Liver (tissue), 9 donors: Measurements from ENCODE around the gene COQ9. TPM values are rescaled to one million over a fixed set of nuclear protein-coding genes. Genes with fewer than 3 reads are reported as not detected.

ENCODE experiments used
- DNase-seq: peaks from one replicate; pipeline ENCODE4 v3.0.0-alpha.2; 2017; ENCODE audit warnings: low spot score
- H3K27ac ChIP-seq, 2 donors: one replicate each; pipeline ENCODE4 v1.7.0; 2013; ENCODE audit warnings: inconsistent platforms in 2 of 2, low read length in 2 of 2, control low read depth in 1 of 2, low read depth in 1 of 2, mild to moderate bottlenecking in 1 of 2
- H3K27me3 ChIP-seq, 4 donors: one replicate each; pipeline versions ENCODE4 v1.6.1 to v1.7.0; 2013; ENCODE audit warnings: low read length in 3 of 4, inconsistent platforms in 1 of 4, mild to moderate bottlenecking in 1 of 4, moderate library complexity in 1 of 4; ENCODE audit not compliant: control insufficient read depth in 4 of 4, insufficient read depth in 4 of 4
- H3K36me3 ChIP-seq, 4 donors: one replicate each; pipeline versions ENCODE4 v1.6.1 to v1.7.0; 2013; ENCODE audit warnings: low read length in 3 of 4, mild to moderate bottlenecking in 3 of 4, low read depth in 1 of 4, moderate library complexity in 1 of 4; ENCODE audit not compliant: control insufficient read depth in 4 of 4, insufficient read depth in 3 of 4
- H3K4me1 ChIP-seq, 4 donors: one replicate each; pipeline versions ENCODE4 v1.6.1 to v1.7.0; 2013; ENCODE audit warnings: low read length in 3 of 4, mild to moderate bottlenecking in 3 of 4, moderate library complexity in 1 of 4; ENCODE audit not compliant: control insufficient read depth in 4 of 4, insufficient read depth in 4 of 4
- H3K4me3 ChIP-seq, 3 donors: one replicate each; pipeline versions ENCODE4 v1.6.1 to v1.7.0; 2013; ENCODE audit warnings: low read length in 3 of 3, control low read depth in 1 of 3, low read depth in 1 of 3, mild to moderate bottlenecking in 1 of 3
- H3K9ac ChIP-seq, 2 donors: one replicate each; pipeline ENCODE4 v1.7.0; 2013; ENCODE audit warnings: low read length in 2 of 2, mild to moderate bottlenecking in 2 of 2, moderate library complexity in 2 of 2, control low read depth in 1 of 2, low read depth in 1 of 2
- H3K9me3 ChIP-seq, 4 donors: one replicate each; pipeline versions ENCODE4 v1.6.1 to v1.7.0; 2013; ENCODE audit warnings: low read length in 3 of 4; ENCODE audit not compliant: control insufficient read depth in 4 of 4
- ATF3 ChIP-seq: IDR thresholded peaks from 2 replicates; pipeline ENCODE4 v1.6.1; 2016; ENCODE audit warnings: antibody characterized with exemption
- CTCF ChIP-seq: fragments of 150-350 bp; IDR thresholded peaks from 2 replicates; pipeline ENCODE4 v1.5.1; 2017; ENCODE audit warnings: improper control_type of control experiment, low read depth, low read length; ENCODE audit not compliant: missing input control
- EGR1 ChIP-seq, 2 donors: IDR thresholded peaks; 2 replicates each; pipeline ENCODE4 v1.6.1; 2016 to 2018; ENCODE audit warnings: antibody characterized with exemption in 2 of 2, low read depth in 2 of 2
- FOXA1 ChIP-seq: IDR thresholded peaks from 2 replicates; pipeline ENCODE4 v1.6.1; 2016; ENCODE audit warnings: antibody characterized with exemption
- FOXA2 ChIP-seq: IDR thresholded peaks from 2 replicates; pipeline ENCODE4 v1.6.1; 2016; ENCODE audit warnings: antibody characterized with exemption
- GABPA ChIP-seq, 2 donors: IDR thresholded peaks in 1 of 2; conservative IDR thresholded peaks in 1 of 2; 2 replicates each; pipeline ENCODE4 v1.6.1; 2016; ENCODE audit warnings: antibody characterized with exemption in 2 of 2, mild to moderate bottlenecking in 1 of 2, moderate library complexity in 1 of 2
- HNF4A ChIP-seq, 2 donors: conservative IDR thresholded peaks; 2 replicates each; pipeline ENCODE4 v1.6.1; 2016; ENCODE audit warnings: antibody characterized with exemption in 2 of 2, mild to moderate bottlenecking in 2 of 2
- HNF4G ChIP-seq: IDR thresholded peaks from 2 replicates; pipeline ENCODE4 v1.6.1; 2016; ENCODE audit warnings: antibody characterized with exemption
- NR2F2 ChIP-seq: IDR thresholded peaks from 2 replicates; pipeline ENCODE4 v1.6.1; 2016; ENCODE audit warnings: antibody characterized with exemption
- RAD21 ChIP-seq, 2 donors: IDR thresholded peaks; 2 replicates each; pipeline ENCODE4 v1.6.1; 2016; ENCODE audit warnings: antibody characterized with exemption in 2 of 2, mild to moderate bottlenecking in 2 of 2
- REST ChIP-seq: IDR thresholded peaks from 2 replicates; pipeline ENCODE4 v1.6.1; 2016; ENCODE audit warnings: antibody characterized with exemption, mild to moderate bottlenecking
- SP1 ChIP-seq: IDR thresholded peaks from 2 replicates; pipeline ENCODE4 v1.6.1; 2018; ENCODE audit warnings: antibody characterized with exemption, mild to moderate bottlenecking
- TAF1 ChIP-seq: conservative IDR thresholded peaks from 2 replicates; pipeline ENCODE4 v1.6.1; 2016; ENCODE audit warnings: antibody characterized with exemption, mild to moderate bottlenecking
- YY1 ChIP-seq: IDR thresholded peaks from 2 replicates; pipeline ENCODE4 v1.6.1; 2016; ENCODE audit warnings: antibody characterized with exemption, mild to moderate bottlenecking
- ZBTB33 ChIP-seq: IDR thresholded peaks from 2 replicates; pipeline ENCODE4 v1.6.1; 2016; ENCODE audit warnings: antibody characterized with exemption
- WGBS: extraction: QIAGEN DNeasy Blood & Tissue Kit; methylation state at CpG from one replicate; pipeline ENCODE4 v1.1.7; 2013; 5-methylcytosine and 5-hydroxymethylcytosine counted together
- polyA plus RNA-seq, 2 donors: library from polyadenylated mRNA; stranded (reverse) in 1 of 2; unstranded in 1 of 2; fragments of 200-250 nt in 1 of 2; fragments of >200 nt in 1 of 2; fragmentation: Nextera tagmentation in 1 of 2; extraction: Ambion mirVana in 1 of 2; gene quantifications; one replicate each; pipeline versions ENCODE4 v1.2.1 to v1.2.3, GENCODE V29; 2013 to 2015
- total RNA-seq, 2 donors: library from RNA; depleted of rRNA; stranded (reverse); fragments of >200 nt; gene quantifications; one replicate each; pipeline ENCODE4 v1.2.3, GENCODE V29; 2014
- donor health status: healthy.
- donor health status: healthy.
- donor health status: healthy.
- donor health status: healthy.
- donor health status: healthy.

Gene COQ9
- total and polyA plus RNA-seq, 4 donors = 21.0 to 81.5 (median 58.0) TPM

- Histone ChIP-seq H3K9me3 (no peaks in the 10 kb centered on the region), H3K27ac (no peak overlapping the region), H3K4me3 (no peak overlapping the region), H3K36me3 (no peaks in the 10 kb centered on the region), H3K9ac (no peak overlapping the region), H3K4me1 (no peaks in the 10 kb centered on the region), H3K27me3 (no peaks in the 10 kb centered on the region)
- TF ChIP-seq FOXA2 (no peak), NR2F2 (no peak), HNF4A (conservative IDR thresholded peaks at IDR 0.05) (no peak), REST (no peak), SP1 (no peak), ZBTB33 (no peak), HNF4G (no peak), CTCF (no peak), YY1 (no peak), GABPA (IDR thresholded peaks at IDR 0.05 in 1 of 2, conservative IDR thresholded peaks at IDR 0.05 in 1 of 2) (no peak), FOXA1 (no peak), RAD21 (IDR thresholded peaks at IDR 0.05) (no peak), TAF1 (no peak), ATF3 (no peak), EGR1 (IDR thresholded peaks at IDR 0.05; ENCODE audit: low read depth in 2 of 2) (no peak)
- 62% methylated on average over 7 of the region's 7 CpGs for WGBS
- no peak for DNase-seq
These were observed 45.2 kb upstream of the COQ9 start for GRCh38 chr16:57401943-57402640.
